Mammary epithelial cell (primary cell): ENCODE data around the gene PLEKHA5.

Source experiments
- EZH2 ChIP-seq: IDR thresholded peaks from 2 replicates; pipeline ENCODE4 v1.6.1; 2012; ENCODE audit warnings: low read length, inconsistent platforms, borderline replicate concordance
- TF ChIP-seq, protein P1 (sequence below), 2 donors: IDR thresholded peaks in 1 of 2; conservative IDR thresholded peaks in 1 of 2; 2 replicates each; pipeline ENCODE4 v1.5.1; 2011 to 2012; ENCODE audit warnings: inconsistent platforms in 2 of 2, low read length in 2 of 2, mild to moderate bottlenecking in 2 of 2, control low read depth in 1 of 2, low read depth in 1 of 2; ENCODE audit not compliant: insufficient read depth in 1 of 2; ENCODE audit errors: extremely low read depth in 1 of 2

DNA sequence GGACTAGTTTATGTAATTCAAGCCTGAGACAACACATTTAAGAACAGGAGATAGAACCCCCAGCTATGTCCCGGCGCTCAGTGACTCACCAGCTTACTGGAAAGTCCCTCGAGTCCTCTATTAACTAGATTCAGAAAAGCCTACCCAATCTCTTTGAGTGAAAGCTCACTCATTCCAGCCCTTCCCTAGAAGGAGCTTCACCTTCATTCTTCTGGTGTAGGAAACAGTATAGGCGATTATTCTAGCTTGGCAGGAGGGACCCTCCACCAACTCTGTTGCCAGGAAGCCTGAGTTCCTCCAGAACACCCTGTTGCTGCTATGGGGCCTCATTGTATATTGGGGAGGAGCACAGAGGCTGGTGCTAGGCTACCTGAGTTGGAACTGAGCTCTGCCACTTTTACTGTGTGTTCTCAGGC is 252.6 kb downstream of the PLEKHA5 start:
- TF ChIP-seq, protein P1, sequence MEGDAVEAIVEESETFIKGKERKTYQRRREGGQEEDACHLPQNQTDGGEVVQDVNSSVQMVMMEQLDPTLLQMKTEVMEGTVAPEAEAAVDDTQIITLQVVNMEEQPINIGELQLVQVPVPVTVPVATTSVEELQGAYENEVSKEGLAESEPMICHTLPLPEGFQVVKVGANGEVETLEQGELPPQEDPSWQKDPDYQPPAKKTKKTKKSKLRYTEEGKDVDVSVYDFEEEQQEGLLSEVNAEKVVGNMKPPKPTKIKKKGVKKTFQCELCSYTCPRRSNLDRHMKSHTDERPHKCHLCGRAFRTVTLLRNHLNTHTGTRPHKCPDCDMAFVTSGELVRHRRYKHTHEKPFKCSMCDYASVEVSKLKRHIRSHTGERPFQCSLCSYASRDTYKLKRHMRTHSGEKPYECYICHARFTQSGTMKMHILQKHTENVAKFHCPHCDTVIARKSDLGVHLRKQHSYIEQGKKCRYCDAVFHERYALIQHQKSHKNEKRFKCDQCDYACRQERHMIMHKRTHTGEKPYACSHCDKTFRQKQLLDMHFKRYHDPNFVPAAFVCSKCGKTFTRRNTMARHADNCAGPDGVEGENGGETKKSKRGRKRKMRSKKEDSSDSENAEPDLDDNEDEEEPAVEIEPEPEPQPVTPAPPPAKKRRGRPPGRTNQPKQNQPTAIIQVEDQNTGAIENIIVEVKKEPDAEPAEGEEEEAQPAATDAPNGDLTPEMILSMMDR (conservative IDR thresholded peaks at IDR 0.05 in 1 of 2, IDR thresholded peaks at IDR 0.05 in 1 of 2; ENCODE audit: extremely low read depth in 1 of 2, insufficient read depth in 1 of 2, low read depth in 1 of 2, low read length in 2 of 2) = no peak
- TF ChIP-seq EZH2 = no peak
